Tibial artery (tissue), 4 donors: ENCODE measurements around the gene PCDHAC2.

Source experiments
- DNase-seq, 2 donors: peaks; one replicate each; pipeline ENCODE4 v3.0.0-alpha.2; 2019
- H3K27ac ChIP-seq, 2 donors: fragments of 200-600 bp; sonication (generic) in 1 of 2; 1 replicate in 1 of 2; 2 replicates in 1 of 2; pipeline ENCODE4 v1.5.1; 2018 to 2019; ENCODE audit warnings: mild to moderate bottlenecking in 1 of 2
- H3K27me3 ChIP-seq, 2 donors: fragments of 200-600 bp; sonication (generic) in 1 of 2; one replicate each; pipeline versions ENCODE4 v1.5.1 to v1.6.0; 2016 to 2019
- H3K36me3 ChIP-seq, 3 donors: fragments of 200-600 bp; sonication (generic) in 2 of 3; one replicate each; pipeline ENCODE4 v1.5.1; 2016 to 2019; ENCODE audit warnings: mild to moderate bottlenecking in 2 of 3
- H3K4me1 ChIP-seq, 4 donors: fragments of 200-600 bp; sonication (generic) in 2 of 4; 1 replicate in 3 of 4; 2 replicates in 1 of 4; pipeline ENCODE4 v1.5.1; 2016 to 2019
- H3K4me3 ChIP-seq, 2 donors: fragments of 200-600 bp; sonication (generic) in 1 of 2; 1 replicate in 1 of 2; 2 replicates in 1 of 2; pipeline ENCODE4 v1.5.1; 2018 to 2019; ENCODE audit warnings: mild to moderate bottlenecking in 2 of 2
- H3K9me3 ChIP-seq, 3 donors: fragments of 200-600 bp; sonication (generic) in 1 of 3; one replicate each; pipeline ENCODE4 v1.5.1; 2016 to 2019
- intact Hi-C: fragments of 100-400 bp; cut with DNase I; formaldehyde crosslinking; loops from one replicate; pipeline ENCODE4 v1.15.0; 2023; ENCODE audit warnings: low total_unique reads
- TF ChIP-seq, protein P1 (sequence below), 2 experiments: fragments of 200-600 bp in 1 of 2; fragments of 450-650 bp in 1 of 2; IDR thresholded peaks; one replicate each; pipeline ENCODE4 v1.5.1; 2017 to 2019; ENCODE audit warnings: antibody characterized with exemption in 2 of 2, mild to moderate bottlenecking in 1 of 2, moderate library complexity in 1 of 2

Gene PCDHAC2

DNA sequence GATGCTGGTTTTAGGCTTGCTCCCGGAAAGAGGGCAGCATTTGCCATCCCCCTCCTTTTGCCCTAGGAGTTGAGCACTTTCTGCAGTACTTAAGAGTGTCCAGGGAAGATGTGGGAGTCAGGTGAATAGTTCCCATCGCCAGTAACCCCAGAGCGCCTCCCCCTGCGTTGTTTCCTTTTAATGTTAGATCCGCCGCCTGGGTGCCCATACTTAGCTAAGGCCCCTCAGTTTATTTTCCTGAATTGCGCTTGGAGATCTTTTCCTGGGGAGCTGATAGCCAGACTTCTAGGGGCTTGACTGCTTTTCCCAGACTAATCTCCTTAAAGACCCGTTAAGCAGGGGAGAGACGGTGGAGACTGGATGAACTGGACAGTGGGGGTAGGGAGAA is 377 bp upstream of the PCDHAC2 start:
- Histone ChIP-seq H3K27me3 (peaks cover 0 to 25% of the 10 kb centered on the region in 2 donors), H3K9me3 (no peaks in the 10 kb centered on the region), H3K4me3 (peak overlapping the region; percentile 53 to 68), H3K27ac (peak overlapping the region in 1 of 2 donors; percentile 8), H3K36me3 (no peaks in the 10 kb centered on the region), H3K4me1 (peaks cover 0 to 20% (median 13%) of the 10 kb centered on the region in 4 donors)
- TF ChIP-seq, protein P1, sequence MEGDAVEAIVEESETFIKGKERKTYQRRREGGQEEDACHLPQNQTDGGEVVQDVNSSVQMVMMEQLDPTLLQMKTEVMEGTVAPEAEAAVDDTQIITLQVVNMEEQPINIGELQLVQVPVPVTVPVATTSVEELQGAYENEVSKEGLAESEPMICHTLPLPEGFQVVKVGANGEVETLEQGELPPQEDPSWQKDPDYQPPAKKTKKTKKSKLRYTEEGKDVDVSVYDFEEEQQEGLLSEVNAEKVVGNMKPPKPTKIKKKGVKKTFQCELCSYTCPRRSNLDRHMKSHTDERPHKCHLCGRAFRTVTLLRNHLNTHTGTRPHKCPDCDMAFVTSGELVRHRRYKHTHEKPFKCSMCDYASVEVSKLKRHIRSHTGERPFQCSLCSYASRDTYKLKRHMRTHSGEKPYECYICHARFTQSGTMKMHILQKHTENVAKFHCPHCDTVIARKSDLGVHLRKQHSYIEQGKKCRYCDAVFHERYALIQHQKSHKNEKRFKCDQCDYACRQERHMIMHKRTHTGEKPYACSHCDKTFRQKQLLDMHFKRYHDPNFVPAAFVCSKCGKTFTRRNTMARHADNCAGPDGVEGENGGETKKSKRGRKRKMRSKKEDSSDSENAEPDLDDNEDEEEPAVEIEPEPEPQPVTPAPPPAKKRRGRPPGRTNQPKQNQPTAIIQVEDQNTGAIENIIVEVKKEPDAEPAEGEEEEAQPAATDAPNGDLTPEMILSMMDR (IDR thresholded peaks at IDR 0.05) = no peak
- intact Hi-C loops = no loop called here
- no peak for DNase-seq

DNA sequence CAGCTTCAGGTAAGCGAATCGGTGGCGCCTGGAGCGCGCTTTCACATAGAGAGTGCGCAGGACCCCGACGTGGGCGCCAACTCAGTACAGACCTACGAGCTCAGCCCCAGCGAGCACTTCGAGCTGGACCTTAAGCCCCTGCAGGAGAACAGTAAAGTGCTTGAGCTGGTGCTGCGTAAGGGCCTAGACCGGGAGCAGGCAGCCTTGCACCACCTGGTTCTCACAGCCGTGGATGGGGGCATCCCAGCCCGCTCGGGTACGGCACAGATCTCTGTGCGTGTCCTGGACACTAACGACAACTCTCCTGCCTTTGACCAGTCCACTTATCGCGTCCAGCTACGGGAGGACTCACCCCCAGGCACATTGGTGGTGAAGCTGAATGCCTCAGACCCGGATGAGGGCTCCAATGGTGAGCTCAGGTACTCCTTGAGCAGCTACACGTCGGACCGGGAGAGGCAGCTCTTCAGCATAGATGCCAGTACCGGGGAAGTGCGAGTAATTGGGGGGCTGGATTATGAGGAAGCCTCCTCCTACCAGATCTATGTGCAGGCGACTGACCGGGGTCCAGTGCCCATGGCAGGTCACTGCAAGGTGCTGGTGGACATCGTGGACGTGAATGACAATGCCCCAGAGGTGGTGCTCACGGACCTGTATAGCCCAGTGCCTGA is 1.1 kb downstream of the PCDHAC2 start:
- intact Hi-C loops = no loop called here
- H3K36me3 ChIP-seq = no peaks in the 10 kb centered on the region
- peaks cover 0 to 21% of the 10 kb centered on the region in 2 donors for H3K27me3 ChIP-seq
- peak overlapping the region; percentile 53 to 68 for H3K4me3 ChIP-seq
- no peak for DNase-seq
- no peaks in the 10 kb centered on the region for H3K9me3 ChIP-seq
- TF ChIP-seq, protein P1 (IDR thresholded peaks at IDR 0.05) = no peak
- H3K4me1 ChIP-seq = peaks cover 0 to 20% (median 13%) of the 10 kb centered on the region in 4 donors
- H3K27ac ChIP-seq = no peak overlapping the region

DNA sequence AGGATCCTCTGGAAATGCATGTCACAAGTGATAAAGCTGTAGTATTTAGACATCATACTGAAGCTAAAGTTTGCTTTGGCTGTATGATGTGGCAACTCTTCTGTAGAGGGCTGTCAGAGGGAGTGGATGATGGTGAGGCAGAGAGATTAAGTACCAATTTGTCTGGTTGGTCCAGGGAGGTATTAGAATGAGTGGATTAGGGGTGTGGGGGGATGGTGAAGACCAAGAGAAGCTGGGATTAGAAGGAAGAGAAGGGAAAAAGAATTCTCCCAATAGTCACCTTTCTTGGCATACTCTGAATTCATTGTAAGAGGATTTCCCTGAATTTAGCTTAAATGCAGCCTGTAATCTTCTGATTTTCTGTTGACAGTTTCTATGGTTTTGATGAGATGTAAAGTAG is 3.6 kb downstream of the PCDHAC2 start:
- no peak for DNase-seq
- H3K4me3 ChIP-seq = no peak overlapping the region
- H3K4me1 ChIP-seq = peaks cover 0 to 20% (median 13%) of the 10 kb centered on the region in 4 donors
- intact Hi-C loops = no loop called here
- H3K27me3 ChIP-seq = peaks cover 0 to 21% of the 10 kb centered on the region in 2 donors
- H3K36me3 ChIP-seq = no peaks in the 10 kb centered on the region
- H3K9me3 ChIP-seq = no peaks in the 10 kb centered on the region
- no peak overlapping the region for H3K27ac ChIP-seq
- TF ChIP-seq, protein P1 (IDR thresholded peaks at IDR 0.05) = no peak

DNA sequence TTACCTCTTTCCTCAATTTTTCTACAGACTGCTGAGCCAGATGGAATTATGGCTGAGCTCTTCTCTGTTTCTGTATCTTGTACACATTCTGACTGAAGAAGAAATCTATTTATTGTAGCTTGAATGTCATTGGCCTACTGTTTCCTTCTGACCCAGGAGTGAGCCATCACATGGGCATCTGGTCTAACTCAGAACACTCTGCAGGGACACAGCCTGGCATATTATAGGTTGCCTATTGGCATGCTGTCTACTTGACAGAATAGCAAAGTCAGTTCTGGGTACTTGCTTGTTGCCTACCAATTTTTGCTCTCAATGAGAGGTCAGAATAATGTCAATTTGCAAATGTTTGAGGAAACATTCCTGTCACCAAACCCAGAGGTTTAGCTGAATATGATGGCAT is 7.3 kb downstream of the PCDHAC2 start:
- H3K36me3 ChIP-seq = no peaks in the 10 kb centered on the region
- no peaks in the 10 kb centered on the region for H3K4me1 ChIP-seq
- TF ChIP-seq, protein P1 (IDR thresholded peaks at IDR 0.05) = no peak
- H3K9me3 ChIP-seq = no peaks in the 10 kb centered on the region
- H3K4me3 ChIP-seq = no peak overlapping the region
- intact Hi-C loops = no loop called here
- H3K27ac ChIP-seq = no peak overlapping the region
- H3K27me3 ChIP-seq = peaks cover 0 to 1% of the 10 kb centered on the region in 2 donors
- DNase-seq = no peak

DNA sequence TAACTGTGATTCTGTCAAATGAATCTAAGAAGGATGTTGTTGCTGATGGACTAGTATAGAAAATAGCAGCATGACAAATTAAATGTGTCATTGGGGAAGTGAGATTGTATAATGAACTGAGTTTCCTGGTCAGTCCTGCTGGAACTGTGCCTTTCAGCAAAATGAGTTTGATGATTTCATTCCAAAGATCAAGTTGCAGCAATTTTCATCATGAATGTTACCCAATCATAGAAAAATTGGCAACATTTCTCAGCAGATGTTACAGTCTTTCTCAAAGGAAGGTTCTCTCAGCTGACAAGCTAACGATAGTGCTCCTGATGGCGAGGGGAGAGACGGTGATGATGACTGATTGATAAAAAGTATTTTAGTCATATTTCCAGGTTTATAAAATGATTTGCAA is 10.7 kb downstream of the PCDHAC2 start:
- TF ChIP-seq, protein P1 (IDR thresholded peaks at IDR 0.05) = no peak
- no peak for DNase-seq

More for the DNA sequence above, 10.7 kb downstream of the PCDHAC2 start:
- Histone ChIP-seq H3K36me3 (no peaks in the 10 kb centered on the region), H3K4me1 (no peaks in the 10 kb centered on the region), H3K27ac (no peak overlapping the region), H3K27me3 (no peaks in the 10 kb centered on the region), H3K4me3 (no peak overlapping the region), H3K9me3 (no peaks in the 10 kb centered on the region)
- intact Hi-C loops = no loop called here
